Measurements from ENCODE around the gene AFG1L.

AFG1L gene

GRCh38 chr6:108277831-108278230 lies 17.0 kb upstream of the AFG1L start:
- no peak for TF ChIP-seq CTCF (conservative IDR thresholded peaks at IDR 0.05; ENCODE audit: low read length)
- no peak for TF ChIP-seq EZH2phosphoT487 (IDR thresholded peaks at IDR 0.05; ENCODE audit: borderline replicate concordance)
- H3K4me3 ChIP-seq (ENCODE audit: low read length, poor library complexity, severe bottlenecking) = no peak overlapping the region
- H3K9me3 ChIP-seq (ENCODE audit: insufficient read depth, low read depth, low read length) = no peaks in the 10 kb centered on the region
- H3K27me3 ChIP-seq (ENCODE audit: insufficient read depth, low read length, poor library complexity, severe bottlenecking) = no peaks in the 10 kb centered on the region
- no peaks in the 10 kb centered on the region for H3F3A ChIP-seq (ENCODE audit: low read depth)
- H3K9ac ChIP-seq (ENCODE audit: low read depth, low read length, poor library complexity, severe bottlenecking) = no peak overlapping the region
- H3K4me1 ChIP-seq (ENCODE audit: insufficient read depth, low read length, poor library complexity, severe bottlenecking) = peaks cover 7% of the 10 kb centered on the region
- peak overlapping the region; percentile 41; the same call in 1 of the 2 replicates for H2AFZ ChIP-seq (ENCODE audit: low read length)
- H3K4me2 ChIP-seq (ENCODE audit: low read depth, low read length, poor library complexity, severe bottlenecking) = no peak overlapping the region
- H4K20me1 ChIP-seq (ENCODE audit: insufficient read depth, low read length, poor library complexity, severe bottlenecking) = no peaks in the 10 kb centered on the region
- no peaks in the 10 kb centered on the region for H3K79me2 ChIP-seq (ENCODE audit: insufficient read depth, low read length)
- H3K9me2 ChIP-seq (replicated peaks; ENCODE audit: low read depth, low read length) = no peaks in the 10 kb centered on the region
- H3K36me3 ChIP-seq (ENCODE audit: insufficient read depth, low read length) = no peaks in the 10 kb centered on the region

- Histone ChIP-seq H3F3A (ENCODE audit: low read depth) (no peaks in the 10 kb centered on the region), H3K79me2 (ENCODE audit: insufficient read depth, low read length) (no peaks in the 10 kb centered on the region), H3K27me3 (ENCODE audit: insufficient read depth, low read length, poor library complexity, severe bottlenecking) (no peaks in the 10 kb centered on the region), H3K9me2 (replicated peaks; ENCODE audit: low read depth, low read length) (no peaks in the 10 kb centered on the region), H3K4me3 (ENCODE audit: low read length, poor library complexity, severe bottlenecking) (no peak overlapping the region), H3K4me2 (ENCODE audit: low read depth, low read length, poor library complexity, severe bottlenecking) (no peak overlapping the region), H3K4me1 (ENCODE audit: insufficient read depth, low read length, poor library complexity, severe bottlenecking) (peaks cover 12% of the 10 kb centered on the region), H3K36me3 (ENCODE audit: insufficient read depth, low read length) (no peaks in the 10 kb centered on the region), H3K9me3 (ENCODE audit: insufficient read depth, low read depth, low read length) (no peaks in the 10 kb centered on the region), H4K20me1 (ENCODE audit: insufficient read depth, low read length, poor library complexity, severe bottlenecking) (no peaks in the 10 kb centered on the region), H3K9ac (ENCODE audit: low read depth, low read length, poor library complexity, severe bottlenecking) (no peak overlapping the region), H2AFZ (ENCODE audit: low read length) (no peak overlapping the region)
- TF ChIP-seq EZH2phosphoT487 (IDR thresholded peaks at IDR 0.05; ENCODE audit: borderline replicate concordance) = no peak
- TF ChIP-seq CTCF (conservative IDR thresholded peaks at IDR 0.05; ENCODE audit: low read length) = no peak
Measured at GRCh38 chr6:108285381-108285780, 9.5 kb upstream of the AFG1L start.

GRCh38 chr6:108286366-108286765 lies 8.5 kb upstream of the AFG1L start:
- TF ChIP-seq CTCF (conservative IDR thresholded peaks at IDR 0.05; ENCODE audit: low read length) = no peak
- TF ChIP-seq EZH2phosphoT487 (IDR thresholded peaks at IDR 0.05; ENCODE audit: borderline replicate concordance) = no peak
- H3K9ac ChIP-seq (ENCODE audit: low read depth, low read length, poor library complexity, severe bottlenecking) = no peak overlapping the region
- H3K9me3 ChIP-seq (ENCODE audit: insufficient read depth, low read depth, low read length) = no peaks in the 10 kb centered on the region
- no peaks in the 10 kb centered on the region for H3K79me2 ChIP-seq (ENCODE audit: insufficient read depth, low read length)
- no peaks in the 10 kb centered on the region for H3K36me3 ChIP-seq (ENCODE audit: insufficient read depth, low read length)
- no peaks in the 10 kb centered on the region for H3K27me3 ChIP-seq (ENCODE audit: insufficient read depth, low read length, poor library complexity, severe bottlenecking)
- no peak overlapping the region for H3K4me3 ChIP-seq (ENCODE audit: low read length, poor library complexity, severe bottlenecking)
- no peaks in the 10 kb centered on the region for H3F3A ChIP-seq (ENCODE audit: low read depth)
- no peaks in the 10 kb centered on the region for H4K20me1 ChIP-seq (ENCODE audit: insufficient read depth, low read length, poor library complexity, severe bottlenecking)
- no peak overlapping the region for H2AFZ ChIP-seq (ENCODE audit: low read length)
- H3K4me1 ChIP-seq (ENCODE audit: insufficient read depth, low read length, poor library complexity, severe bottlenecking) = peaks cover 12% of the 10 kb centered on the region
- H3K9me2 ChIP-seq (replicated peaks; ENCODE audit: low read depth, low read length) = no peaks in the 10 kb centered on the region
- no peak overlapping the region for H3K4me2 ChIP-seq (ENCODE audit: low read depth, low read length, poor library complexity, severe bottlenecking)

Data from Loucy (cell line).